ENCODE measurements around the gene GLIPR1L2. TPM values are rescaled to one million over a fixed set of nuclear protein-coding genes. Genes with fewer than 3 reads are reported as not detected.

Gene GLIPR1L2
- total RNA-seq (2021; ENCODE audit: unreplicated experiment) (0.44 TPM), Bru-seq, nascent RNA (percentile 29 among the genes with signal in this experiment), BruChase-seq, experiment 1, labeled RNA remaining after a 6-hour chase (percentile 19 among the genes with signal in this experiment), BruChase-seq, experiment 2, labeled RNA remaining after a 2-hour chase (percentile 30 among the genes with signal in this experiment)
- 0.21 and 0.79 TPM in 2 replicates for polyA plus RNA-seq (2012)
- long read RNA-seq: 0 reads

- TSS peak; percentile 88 for BruUV-seq (replicated peaks)
Measured at GRCh38 chr12:75390899-75391538, at the start of gene GLIPR1L2. TSS of gene GLIPR1L2 (plus strand) at chr12:75391089. CDS start at chr12:75391117, 28 bp downstream.

More at GRCh38 chr12:75390899-75391538, at the start of gene GLIPR1L2:
- Histone ChIP-seq H3K9me2 (ENCODE audit: insufficient read depth) (no peaks in the 10 kb centered on the region), H3K9ac (ENCODE audit: low read length) (peak within 1 kb of the TSS; percentile 63), H3K27ac (ENCODE audit: low read depth, low read length) (peak within 1 kb of the TSS; percentile 77), H3K9me3 (ENCODE audit: control insufficient read depth in 1 of 2, insufficient read depth in 1 of 2, low read depth in 1 of 2, low read length in 2 of 2) (no peaks in the 10 kb centered on the region), H3K4me3 (replicated peaks in 1 of 2; ENCODE audit: low read depth in 1 of 2, low read length in 2 of 2) (peak within 1 kb of the TSS; percentile 49 to 63), H4K20me1 (ENCODE audit: insufficient read depth) (no peaks in the 10 kb centered on the region), H3K4me1 (ENCODE audit: control insufficient read depth in 1 of 2, insufficient read depth in 2 of 2, low read length in 2 of 2) (peaks cover 26 to 46% of the 10 kb centered on the region in 2 experiments), H3K36me3 (ENCODE audit: control insufficient read depth in 1 of 2, insufficient read depth in 2 of 2, low read length in 2 of 2) (no peaks in the 10 kb centered on the region), H3K27me3 (ENCODE audit: insufficient read depth, low read length) (no peaks in the 10 kb centered on the region), H2AFZ (ENCODE audit: low read depth, low read length, poor library complexity, severe bottlenecking) (peak within 1 kb of the TSS; percentile 75), H3K4me2 (ENCODE audit: low read length) (peak within 1 kb of the TSS; percentile 85), H3K79me2 (ENCODE audit: insufficient read depth, low read length) (peaks cover 5% of the 10 kb centered on the region; the same call in 1 of the 2 replicates)
- RAD21 ChIA-PET (ENCODE audit: low non-redundant PET in 1 of 2, low total read pairs in 2 of 2, uncharacterized antibody in 2 of 2, unreplicated experiment in 2 of 2): no interaction called here
- intact Hi-C loops (cut with micrococcal nuclease): loop anchor here (10.0 kb wide), 1 partner anchor 954 kb away; the partner anchor contains the start of gene BBS10
- POLR2A ChIA-PET: interaction anchor here (0.5 to 1.7 kb wide), 3 partner anchors 59 to 275 kb away, joined by 3 read pairs; no protein-coding TSS in a partner anchor
- TF ChIP-seq RAD21 (IDR thresholded peaks at IDR 0.05; ENCODE audit: low read depth) (peak; percentile 73), POLR2AphosphoS5 (IDR thresholded peaks at IDR 0.05; ENCODE audit: low read depth, low read length) (no peak; the same call in none of the 2 replicates), ELF1 (IDR thresholded peaks at IDR 0.05; ENCODE audit: borderline replicate concordance, low read depth) (no peak; the same call in 1 of the 2 replicates), ZFX (IDR thresholded peaks at IDR 0.05) (0 out of 2 replicates have a peak, but pooled peaks have one; percentile 37), MAX (IDR thresholded peaks at IDR 0.05) (peak; percentile 69), CBX3 (IDR thresholded peaks at IDR 0.05; ENCODE audit: low read depth) (peak; percentile 86), CEBPB (IDR thresholded peaks at IDR 0.05; ENCODE audit: low read depth) (no peak), TCF7L2 (IDR thresholded peaks at IDR 0.05; ENCODE audit: borderline replicate concordance, extremely low read depth, insufficient read depth, insufficient read length) (no peak), CTCF (IDR thresholded peaks at IDR 0.05 in 2 of 3, conservative IDR thresholded peaks at IDR 0.05 in 1 of 3; ENCODE audit: borderline replicate concordance in 1 of 3, insufficient read depth in 1 of 3, low read depth in 2 of 3, low read length in 2 of 3) (peak; percentile 61 to 94 (median 84); a peak in 5 of 6 replicates), SP1 (IDR thresholded peaks at IDR 0.05; ENCODE audit: low read depth) (peak; percentile 50; the same call in 1 of the 2 replicates), POLR2A (IDR thresholded peaks at IDR 0.05; ENCODE audit: borderline replicate concordance, extremely low read depth, insufficient read depth, insufficient read length) (peak; percentile 23), YY1 (IDR thresholded peaks at IDR 0.05; ENCODE audit: extremely low read depth, insufficient replicate concordance, low read depth, low read length) (peak; percentile 86)
- ATAC-seq: peak; percentile 94
- CTCF ChIA-PET: interaction anchor here (0.6 to 2.2 kb wide), 18 partner anchors 8 to 1195 kb away, joined by 3 to 15 read pairs (median 4); partner anchors contain the start of genes GLIPR1L1 and KRR1
- peak; percentile 98 for DNase-seq (ENCODE audit: low read depth, low spot score)
